Germinal center (tissue), 1 donor: ENCODE measurements around the gene BANK1.

Experiments used
- DNase-seq: peaks from one replicate; pipeline ENCODE4 v3.0.0; 2012; ENCODE audit warnings: mixed read lengths, low spot score

BANK1 gene

DNA sequence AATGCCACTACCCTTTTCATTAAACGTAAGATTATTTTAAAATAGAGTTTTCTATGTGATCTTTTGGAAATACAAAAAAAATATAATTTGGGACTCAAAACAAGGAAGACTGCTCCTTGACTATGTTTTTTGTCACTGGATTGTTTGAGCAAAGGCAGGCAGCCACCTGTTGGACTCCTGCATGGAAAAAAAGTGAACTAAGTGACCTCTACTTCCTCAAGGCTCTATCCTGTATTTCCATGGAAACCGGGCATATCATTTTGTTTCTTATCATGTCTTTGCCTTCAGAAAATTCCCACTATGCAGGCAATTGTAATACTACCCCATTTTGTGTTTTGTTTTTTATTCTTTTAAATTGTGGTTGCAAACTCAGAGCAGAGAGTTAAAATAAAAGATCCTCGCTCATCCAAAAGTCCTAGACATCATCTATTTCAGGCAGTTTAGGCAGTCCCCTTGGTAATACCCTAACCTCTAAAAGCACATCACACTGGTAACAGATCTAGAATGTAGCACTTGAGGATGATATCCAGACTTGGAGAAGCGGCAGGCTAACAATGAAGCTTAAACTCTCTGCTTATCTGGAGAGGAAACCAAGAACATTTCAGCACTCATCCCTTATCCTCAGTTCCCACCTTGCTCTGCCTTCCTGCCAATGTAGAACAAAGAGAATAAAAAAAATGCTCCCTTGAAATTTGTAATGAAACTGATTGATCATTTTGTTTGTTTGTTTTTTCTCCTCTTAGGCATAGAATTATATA, 165.7 kb downstream of the BANK1 start:
- DNase-seq: no peak

DNA sequence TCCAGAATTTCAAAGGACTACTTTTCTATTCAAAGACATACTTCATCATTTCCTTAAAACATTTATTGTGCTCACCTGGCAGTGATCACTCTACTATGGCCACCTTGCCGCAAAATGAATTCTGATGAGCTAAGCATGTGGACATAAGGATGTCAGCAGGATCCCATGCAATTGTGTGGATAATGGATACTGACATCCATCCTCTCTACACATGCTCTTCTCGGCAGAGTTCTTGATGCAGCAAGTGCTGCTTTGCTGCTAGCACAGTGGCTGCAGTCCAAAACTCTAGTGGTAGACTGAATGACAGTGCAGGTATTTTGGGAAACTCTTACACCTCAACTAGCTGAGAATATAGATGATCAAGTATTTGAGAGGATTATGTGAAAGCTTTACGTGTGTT, 168.0 kb downstream of the BANK1 start:
- no peak for DNase-seq

DNA sequence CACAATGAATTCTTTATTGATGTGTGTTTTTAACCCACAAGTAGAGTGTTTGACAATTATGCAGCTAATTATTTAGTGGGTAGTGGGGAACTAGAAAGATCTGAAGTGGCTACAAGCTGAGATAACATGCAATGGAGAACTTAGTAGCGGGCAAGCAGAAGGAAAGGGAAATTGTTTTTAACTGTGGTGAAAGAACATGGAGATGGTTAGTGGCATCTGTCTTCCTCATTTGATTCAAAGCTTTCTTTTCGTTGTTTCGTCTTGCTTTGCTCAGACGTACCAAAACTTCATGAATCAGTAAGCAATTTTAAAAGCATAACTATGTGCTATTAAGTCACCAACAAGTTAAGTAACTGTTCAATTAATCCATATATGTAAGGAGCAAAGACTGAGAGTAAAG, 169.9 kb downstream of the BANK1 start:
- no peak for DNase-seq

DNA sequence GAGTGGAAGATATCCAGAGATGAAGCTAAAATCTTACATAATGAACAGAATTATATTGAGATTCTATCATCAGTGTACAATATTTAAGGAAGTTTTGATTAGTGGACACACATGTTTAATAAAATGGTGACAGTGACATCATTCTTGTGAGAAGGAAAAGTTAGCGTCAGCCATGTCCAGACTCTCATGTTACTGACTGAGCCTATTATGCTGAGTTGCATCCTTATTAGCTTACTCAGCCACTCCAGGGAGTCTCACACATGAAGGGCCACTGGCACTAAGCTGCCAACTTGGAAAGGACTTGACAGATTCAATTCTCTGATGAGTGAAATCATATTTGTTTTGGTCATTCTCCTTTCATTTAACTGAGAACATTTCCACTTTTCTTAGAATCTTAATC, 170.6 kb downstream of the BANK1 start:
- no peak for DNase-seq

DNA sequence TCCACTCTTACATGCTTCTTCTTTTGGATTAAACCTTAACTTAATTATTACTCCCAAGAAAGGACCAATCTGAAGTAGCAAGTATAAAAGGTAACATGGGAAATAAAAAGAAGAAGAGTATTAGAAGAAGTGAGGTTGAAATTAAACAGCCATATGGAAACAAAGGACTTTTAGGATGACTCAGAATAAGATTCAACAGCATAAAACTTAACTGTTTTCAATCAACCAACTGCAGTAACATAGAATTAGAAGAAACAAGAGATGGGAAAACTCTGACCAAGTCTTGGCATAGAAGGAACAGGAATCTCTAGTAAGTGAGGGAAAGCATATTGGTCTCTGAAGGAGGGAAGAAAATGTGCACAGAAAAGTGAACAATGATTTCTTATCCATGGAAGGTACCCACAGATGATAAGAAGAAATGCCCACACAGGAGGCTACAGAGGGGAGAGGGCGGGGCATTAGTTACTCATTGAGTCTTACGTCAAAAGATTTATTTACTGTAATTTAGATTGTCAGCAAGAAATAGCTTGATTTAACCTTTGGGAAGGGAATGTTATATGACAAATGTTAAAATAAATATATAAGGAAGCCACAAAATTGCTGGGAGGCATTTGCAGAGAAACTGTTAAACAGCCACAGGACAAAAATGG, 177.3 kb downstream of the BANK1 start:
- no peak for DNase-seq

DNA sequence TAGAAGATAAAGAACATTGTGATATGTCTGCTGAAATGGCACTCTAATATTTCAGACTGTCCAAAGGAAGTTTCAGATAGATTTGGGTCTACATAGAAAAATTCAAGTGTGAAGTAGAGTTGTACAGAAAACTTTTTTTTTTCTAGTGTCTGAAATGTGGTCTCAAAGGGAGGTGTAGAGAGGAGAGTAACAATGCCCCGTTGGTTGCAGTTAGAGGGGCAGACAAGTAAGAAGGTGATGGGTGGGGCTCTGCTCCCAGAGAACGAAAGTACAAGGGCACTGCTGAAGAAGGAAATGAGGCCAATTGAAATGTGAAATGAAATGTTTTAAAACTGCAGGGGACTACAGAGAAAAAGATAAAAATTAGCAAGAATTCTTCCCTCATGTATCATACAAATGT, 177.8 kb downstream of the BANK1 start:
- DNase-seq: no peak

DNA sequence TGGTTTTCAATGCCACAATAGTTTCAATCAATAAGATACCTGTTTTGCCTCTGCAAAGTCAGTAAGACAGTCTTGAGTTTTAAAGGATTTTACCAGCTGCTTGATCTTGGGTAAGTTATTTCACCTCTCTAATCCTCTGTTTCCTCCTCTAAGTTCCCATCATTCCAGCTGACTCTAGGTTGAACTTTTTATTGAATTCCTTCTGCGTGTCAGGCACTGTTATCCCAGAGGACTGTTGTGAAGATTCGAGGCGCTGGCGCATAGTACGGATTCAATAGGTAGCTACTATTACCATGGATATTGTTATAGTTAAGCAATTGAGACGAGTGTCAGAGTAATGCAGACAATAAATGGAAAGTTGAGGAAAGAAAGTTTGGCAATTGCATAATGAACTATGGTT, 179.4 kb downstream of the BANK1 start:
- no peak for DNase-seq

DNA sequence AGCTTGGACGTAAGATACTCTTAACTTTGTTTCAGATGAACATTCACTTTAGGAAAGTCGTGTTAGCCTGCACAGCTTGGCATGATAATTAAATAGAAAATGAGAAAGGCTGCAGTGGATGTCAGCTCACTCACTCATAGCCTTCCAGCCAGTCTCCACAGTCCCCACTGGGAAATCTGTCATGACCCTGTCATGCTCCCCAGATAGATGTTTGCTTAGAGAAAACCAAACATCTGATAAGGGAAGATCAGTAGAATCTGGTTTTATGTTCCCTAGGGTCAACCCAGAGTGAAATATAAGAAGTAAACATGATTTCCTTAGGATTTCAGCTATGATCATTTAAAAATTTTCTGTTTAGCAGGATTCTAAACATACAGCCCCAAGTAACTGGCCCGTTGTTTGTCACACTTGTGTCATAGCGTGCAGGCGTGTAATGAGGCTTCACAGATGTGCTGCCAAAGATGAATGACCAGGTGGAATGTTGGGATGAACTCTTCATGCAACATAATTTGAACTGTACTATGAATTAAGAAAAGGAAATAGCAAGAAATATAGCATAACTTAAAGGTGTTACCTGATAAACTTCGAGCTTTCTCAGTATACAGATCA, 180.1 kb downstream of the BANK1 start:
- DNase-seq: no peak

DNA sequence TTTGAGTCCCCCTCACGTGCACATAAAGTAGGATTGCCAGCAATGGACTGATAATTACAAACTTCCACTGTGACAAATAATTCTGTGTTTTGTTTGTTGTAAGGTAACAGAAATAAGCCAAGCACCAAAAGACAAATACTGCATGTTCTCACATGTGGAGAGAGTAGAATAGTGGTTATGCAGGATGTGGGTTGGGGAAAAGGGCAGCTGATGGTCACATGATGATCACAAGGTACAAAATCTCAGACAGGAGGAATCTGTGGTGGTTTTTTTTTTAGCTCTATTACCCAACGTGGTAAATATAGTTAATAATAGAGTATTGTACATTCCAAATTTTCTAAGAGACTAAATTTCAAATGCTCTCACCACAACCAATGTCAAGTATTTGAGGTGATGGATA, 182.3 kb downstream of the BANK1 start:
- no peak for DNase-seq

DNA sequence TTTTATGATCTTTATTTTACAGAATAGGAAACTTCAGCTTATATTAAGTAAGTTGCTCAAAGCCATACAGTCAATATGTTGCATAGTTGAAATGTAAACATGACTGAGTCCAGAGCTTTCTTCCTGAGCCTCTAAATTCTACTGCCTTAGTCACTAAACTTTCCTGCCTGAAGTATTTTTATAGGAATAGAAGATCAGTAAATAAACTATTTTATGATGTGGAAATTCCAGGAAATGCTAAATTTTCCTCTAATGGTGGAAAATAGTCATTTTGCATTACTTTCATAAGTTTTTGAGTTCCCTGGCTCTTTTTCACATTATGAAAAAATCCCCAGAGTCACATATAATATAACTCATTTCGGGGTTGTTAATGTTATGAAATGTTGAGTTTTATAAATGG, 182.8 kb downstream of the BANK1 start:
- no peak for DNase-seq

DNA sequence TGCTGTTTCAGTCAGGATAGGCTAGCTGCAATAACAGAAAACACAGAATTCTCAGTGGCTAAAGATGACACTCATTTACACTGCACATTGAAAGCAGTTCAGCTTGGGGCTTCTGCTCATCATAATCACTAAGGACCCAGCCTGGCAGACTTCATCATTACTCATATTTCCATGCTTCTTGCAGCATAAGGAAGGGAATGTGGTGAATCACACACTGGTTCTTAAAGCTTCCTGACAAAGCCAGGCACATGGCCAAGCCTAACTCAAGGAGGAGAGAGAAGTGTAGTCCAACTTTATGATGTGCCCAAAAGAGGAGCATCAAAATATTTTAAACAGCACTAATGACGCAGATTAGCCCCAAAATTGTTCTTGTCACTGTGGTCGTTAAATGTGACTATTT, 186.5 kb downstream of the BANK1 start:
- no peak for DNase-seq

DNA sequence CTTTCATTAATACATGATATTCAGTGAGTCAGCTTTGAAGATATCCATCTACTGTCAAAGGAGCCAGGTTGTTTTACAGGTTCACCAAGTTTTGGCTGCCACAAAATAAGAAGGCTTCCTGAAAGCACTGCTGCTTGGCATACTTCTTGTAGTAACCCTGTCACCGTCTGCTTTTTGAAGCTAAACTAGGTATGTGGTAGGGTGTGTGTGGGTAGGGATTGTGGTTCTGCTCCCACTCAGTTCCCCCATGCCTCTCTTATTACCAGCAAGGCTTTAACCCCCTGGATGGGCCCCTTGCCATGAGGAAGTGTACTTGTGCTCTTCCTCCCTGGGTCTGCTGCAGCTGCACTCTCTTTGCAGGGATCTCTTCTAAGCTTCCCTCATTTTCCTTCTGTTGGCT, 191.2 kb downstream of the BANK1 start:
- no peak for DNase-seq

DNA sequence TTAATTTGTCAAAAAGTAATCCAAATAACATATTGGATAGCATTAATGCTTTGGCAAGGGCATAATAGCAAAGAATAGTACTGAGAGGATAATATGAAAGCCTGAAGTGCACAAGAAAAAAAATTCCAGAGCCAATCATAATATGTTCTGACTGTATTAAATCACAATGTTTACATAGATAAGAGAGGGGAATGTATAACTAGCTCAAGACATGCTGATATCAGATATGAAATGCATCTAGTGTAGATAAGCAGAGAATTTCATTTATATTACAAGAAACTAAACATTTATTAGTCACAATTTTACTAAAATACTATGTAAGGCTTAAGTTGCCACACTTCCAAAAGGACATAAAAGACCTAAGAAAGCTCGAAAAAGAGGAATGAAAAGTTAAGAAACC, 193.3 kb downstream of the BANK1 start:
- DNase-seq: no peak

DNA sequence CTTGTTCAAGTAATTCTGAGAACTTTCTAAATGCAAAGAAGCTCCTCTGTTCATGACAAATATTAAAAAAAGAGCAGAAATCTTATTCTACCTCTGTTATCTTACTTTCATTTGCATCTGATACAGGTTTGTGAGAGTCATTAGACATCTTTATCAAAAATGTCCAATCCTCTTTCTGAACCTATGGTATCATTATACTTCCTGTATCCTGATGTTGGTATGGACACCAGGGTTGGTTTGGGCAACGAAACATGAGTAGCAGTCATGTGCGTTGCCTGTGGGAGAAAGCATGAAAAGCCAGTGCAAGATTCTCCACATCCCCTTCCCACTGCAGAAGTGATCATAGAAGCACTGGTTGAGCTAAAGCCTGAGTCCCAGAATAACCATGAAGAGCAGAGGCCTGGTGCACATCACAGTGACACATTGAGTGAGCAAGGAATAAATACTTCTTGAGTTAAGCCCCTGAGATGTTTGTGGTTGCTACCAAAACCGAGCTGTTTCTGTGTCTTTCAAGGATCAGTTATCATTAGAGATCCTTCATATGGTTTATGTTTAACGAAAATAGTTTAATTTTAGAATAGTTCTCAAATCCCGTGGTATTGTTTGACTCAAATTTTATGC, 197.2 kb downstream of the BANK1 start:
- no peak for DNase-seq

DNA sequence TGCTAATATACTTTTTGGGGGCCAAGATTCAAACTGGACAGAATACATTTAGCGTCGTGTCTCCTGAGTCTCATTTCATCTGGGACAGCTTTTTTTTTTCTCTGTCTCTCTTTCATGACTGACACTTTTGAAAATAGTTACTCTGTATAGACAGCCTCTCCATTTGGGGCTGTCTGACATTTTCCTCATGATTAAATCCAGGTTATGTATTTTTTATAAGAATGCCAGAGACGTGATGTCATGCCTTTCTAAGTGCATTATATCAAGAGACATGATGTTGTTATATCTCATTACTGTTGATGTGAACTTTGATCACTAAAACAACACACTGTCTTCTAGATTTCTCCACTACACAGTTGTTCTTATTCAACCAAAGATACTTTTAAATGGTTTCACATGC, 199.0 kb downstream of the BANK1 start:
- no peak for DNase-seq

DNA sequence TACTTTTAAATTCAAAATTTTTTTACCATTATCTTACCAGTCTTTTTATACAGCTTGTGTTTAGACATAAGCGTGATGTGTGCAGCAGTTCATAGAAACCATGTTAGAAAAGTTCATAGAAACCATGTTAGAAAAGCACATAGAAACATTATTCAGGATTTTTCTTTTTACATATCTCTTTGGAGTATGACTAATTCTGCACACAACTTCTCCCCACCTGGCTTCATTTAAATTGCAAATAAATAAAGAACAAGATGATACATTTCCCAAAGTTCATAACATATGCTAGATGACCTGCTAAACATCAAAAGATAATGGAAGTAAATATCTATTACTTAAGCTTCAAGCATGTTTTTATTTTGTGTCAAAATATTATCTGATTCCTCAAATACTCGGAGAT, 201.9 kb downstream of the BANK1 start:
- DNase-seq: no peak

DNA sequence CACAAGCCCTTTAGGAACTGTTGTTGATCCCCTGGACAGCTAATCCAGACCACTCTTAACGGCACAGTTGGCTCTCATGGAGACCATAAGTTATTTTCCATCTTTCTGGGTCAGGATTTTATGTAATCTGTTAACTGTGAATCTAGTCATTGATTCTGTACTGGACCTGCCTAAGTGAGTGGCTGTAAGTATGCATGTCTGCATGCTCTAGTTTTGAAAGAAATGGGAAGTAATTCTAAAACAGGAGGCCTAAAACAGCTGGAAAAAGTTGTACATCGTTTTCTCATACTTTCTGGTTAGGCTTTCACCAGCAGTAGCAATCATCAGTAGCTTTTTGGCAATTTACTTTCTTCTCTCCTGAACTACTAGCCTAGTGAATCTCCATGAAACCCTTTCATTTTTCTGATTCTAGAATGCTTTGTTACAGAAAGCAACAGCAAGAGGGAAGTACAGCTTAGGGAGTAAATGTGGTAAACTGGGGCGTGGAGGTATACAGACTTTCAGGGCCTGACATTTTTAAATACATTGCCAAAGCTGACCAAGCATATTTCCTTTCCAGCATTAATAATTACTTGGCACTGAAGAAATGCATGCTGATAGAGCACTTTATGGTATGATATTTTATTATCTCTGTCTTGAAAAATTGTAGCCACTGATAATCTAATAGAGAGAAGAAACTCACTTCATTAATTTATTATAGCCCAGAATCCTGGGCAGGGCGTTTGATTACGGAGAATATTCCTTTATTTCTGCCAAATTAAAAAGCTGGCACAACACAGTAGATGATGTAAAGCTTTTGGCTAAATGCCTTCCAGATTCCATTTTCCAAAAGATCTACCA, 202.7 kb downstream of the BANK1 start:
- no peak for DNase-seq

DNA sequence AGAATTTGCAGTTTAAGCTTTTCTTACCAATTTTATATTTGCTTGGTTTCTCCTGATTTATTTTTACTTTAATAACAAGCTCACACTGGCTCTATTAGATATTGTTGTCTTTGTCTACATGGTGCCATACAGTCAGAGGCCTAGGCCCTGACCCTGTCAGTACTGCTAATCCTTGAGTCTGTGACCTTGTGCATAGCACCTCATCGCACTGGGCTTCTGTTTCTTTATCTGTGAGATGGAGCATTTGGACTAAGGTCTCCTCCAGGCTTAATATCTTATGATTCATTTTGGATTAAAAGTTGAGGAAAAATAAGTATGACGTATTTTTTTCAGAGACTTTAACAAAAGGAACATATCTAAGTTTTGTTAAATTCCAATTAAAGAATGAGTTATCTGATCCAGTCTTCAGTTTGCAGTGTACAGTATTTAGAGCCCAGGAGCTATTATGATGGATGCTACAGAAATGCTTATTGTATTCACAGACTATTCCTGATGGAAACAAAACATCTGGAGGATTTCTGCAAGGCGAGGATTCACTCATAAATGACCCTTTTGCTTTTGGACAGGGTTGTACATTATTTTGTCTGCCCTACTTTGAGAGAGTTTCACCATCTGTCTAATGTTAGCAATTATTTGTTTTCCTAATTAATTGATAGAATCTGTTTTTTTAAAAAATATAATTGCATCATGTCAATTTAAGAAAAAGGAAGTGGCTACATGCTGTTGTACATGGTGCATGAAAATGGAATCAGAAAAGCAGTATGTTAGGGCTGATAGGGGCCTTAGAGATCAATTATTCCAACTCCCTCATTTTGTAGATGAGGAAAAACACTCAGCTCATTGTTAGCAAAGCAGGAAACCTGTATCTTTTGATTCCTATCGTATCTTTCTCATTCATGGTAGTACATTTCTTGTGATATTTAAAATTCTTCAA, 203.6 kb downstream of the BANK1 start:
- DNase-seq: no peak

DNA sequence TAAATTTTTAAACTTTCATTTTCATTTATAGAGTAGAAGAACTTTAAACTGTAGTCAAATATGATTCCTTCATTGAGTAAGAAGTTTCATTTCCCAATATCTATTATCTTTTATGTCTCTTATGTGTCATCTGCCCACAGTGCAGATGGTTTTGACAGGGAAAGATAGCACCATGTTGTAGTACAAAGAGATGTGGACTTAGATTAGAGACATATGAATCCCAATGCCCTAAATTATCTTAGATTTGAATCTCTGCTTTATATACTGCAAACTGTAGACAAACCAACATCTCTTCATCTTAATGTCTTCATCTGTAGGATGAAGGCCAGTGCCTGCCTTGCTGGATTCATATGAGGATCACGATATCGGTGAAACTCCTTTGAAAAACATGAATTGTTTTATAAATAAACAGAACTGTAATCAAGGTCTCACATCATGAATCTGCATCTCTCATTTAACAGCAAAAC, 217.5 kb downstream of the BANK1 start:
- DNase-seq: no peak

DNA sequence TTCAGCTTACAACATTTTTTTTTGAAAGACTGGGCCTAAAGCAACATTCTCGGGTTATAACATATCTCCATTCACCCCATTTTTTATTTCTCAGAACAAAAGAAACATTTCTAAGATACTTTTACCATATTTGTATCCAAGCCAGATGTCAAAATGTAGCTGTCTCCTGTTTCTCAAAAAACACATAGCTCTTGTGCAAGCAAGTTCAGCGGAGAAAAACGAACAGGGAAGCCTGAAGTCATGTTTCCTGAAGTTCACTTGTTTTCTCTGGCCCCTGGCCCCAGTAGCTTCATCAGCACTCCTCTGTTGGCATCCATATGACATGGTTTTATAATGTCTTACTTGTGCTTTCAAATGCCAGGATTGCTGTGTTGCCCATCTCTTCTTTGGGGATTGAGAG, 218.2 kb downstream of the BANK1 start:
- DNase-seq: no peak

DNA sequence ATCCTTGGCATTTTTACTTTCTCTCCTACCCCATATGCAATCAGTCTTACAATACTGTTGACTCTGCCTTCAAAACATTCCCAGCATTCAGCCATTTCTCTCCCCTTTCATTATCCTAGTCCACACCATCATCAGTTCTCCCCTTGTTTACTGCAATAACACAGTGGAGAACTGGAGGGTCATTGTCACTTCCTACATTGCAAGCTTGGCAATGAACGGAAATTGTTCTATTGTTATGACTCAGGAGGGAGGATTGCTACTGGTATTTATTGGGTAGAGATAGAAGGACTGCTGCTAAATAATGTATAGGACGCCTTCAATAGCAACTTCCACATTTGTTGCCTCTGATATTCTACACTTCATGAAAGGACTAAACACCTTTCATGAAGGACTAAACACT, 231.8 kb downstream of the BANK1 start:
- no peak for DNase-seq
